ENCODE measurements around the gene CREB5. TPM values are rescaled to one million over a fixed set of nuclear protein-coding genes. Genes with fewer than 3 reads are reported as not detected.

CREB5 gene
- total RNA-seq, 1 experiment from 2014 or later = 0.49 TPM

GRCh38 chr7:28376634-28377033 is 35.7 kb upstream of the CREB5 start:
- Histone ChIP-seq H3K4me3 (replicated peaks in 1 of 2; ENCODE audit: low read depth in 1 of 2, low read length in 2 of 2) (no peak overlapping the region), H3K36me3 (ENCODE audit: control insufficient read depth in 1 of 2, insufficient read depth in 2 of 2, low read length in 2 of 2) (no peaks in the 10 kb centered on the region), H3K4me2 (ENCODE audit: low read length) (no peak overlapping the region), H3K79me2 (ENCODE audit: insufficient read depth, low read length) (no peaks in the 10 kb centered on the region), H3K27ac (ENCODE audit: low read depth, low read length) (no peak overlapping the region), H4K20me1 (ENCODE audit: insufficient read depth) (no peaks in the 10 kb centered on the region), H3K9me2 (ENCODE audit: insufficient read depth) (no peaks in the 10 kb centered on the region), H3K27me3 (ENCODE audit: insufficient read depth, low read length) (no peaks in the 10 kb centered on the region), H3K9me3 (ENCODE audit: control insufficient read depth in 1 of 2, insufficient read depth in 1 of 2, low read depth in 1 of 2, low read length in 2 of 2) (no peaks in the 10 kb centered on the region), H2AFZ (ENCODE audit: low read depth, low read length, poor library complexity, severe bottlenecking) (no peak overlapping the region), H3K9ac (ENCODE audit: low read length) (no peak overlapping the region), H3K4me1 (ENCODE audit: control insufficient read depth in 1 of 2, insufficient read depth in 2 of 2, low read length in 2 of 2) (peaks cover 0 to 6% of the 10 kb centered on the region in 2 experiments; a peak in 1 of 4 replicates)
- ChIA-PET POLR2A (no interaction called here), RAD21 (ENCODE audit: low non-redundant PET in 1 of 2, low total read pairs in 2 of 2, uncharacterized antibody in 2 of 2, unreplicated experiment in 2 of 2) (no interaction called here), CTCF (interaction anchor here (1.4 kb wide), 1 partner anchor 14 kb away, joined by 3 read pairs; no protein-coding TSS in a partner anchor)
- TF ChIP-seq SP1 (IDR thresholded peaks at IDR 0.05; ENCODE audit: low read depth) (no peak), TCF7L2 (IDR thresholded peaks at IDR 0.05; ENCODE audit: borderline replicate concordance, extremely low read depth, insufficient read depth, insufficient read length) (no peak), REST (IDR thresholded peaks at IDR 0.05; ENCODE audit: low read depth) (no peak), JUND (IDR thresholded peaks at IDR 0.05) (no peak), RAD21 (IDR thresholded peaks at IDR 0.05; ENCODE audit: low read depth) (no peak), ZBTB33 (IDR thresholded peaks at IDR 0.05; ENCODE audit: extremely low read depth, insufficient replicate concordance, low read length) (no peak), MAX (IDR thresholded peaks at IDR 0.05) (no peak), EZH2phosphoT487 (IDR thresholded peaks at IDR 0.05; ENCODE audit: borderline replicate concordance) (no peak), FOSL1 (IDR thresholded peaks at IDR 0.05; ENCODE audit: low read depth) (no peak), POLR2A (IDR thresholded peaks at IDR 0.05; ENCODE audit: borderline replicate concordance, extremely low read depth, insufficient read depth, insufficient read length) (no peak), POLR2AphosphoS5 (IDR thresholded peaks at IDR 0.05; ENCODE audit: low read depth, low read length) (no peak), CEBPB (IDR thresholded peaks at IDR 0.05; ENCODE audit: low read depth) (no peak), ATF3 (IDR thresholded peaks at IDR 0.05) (no peak), CBX3 (IDR thresholded peaks at IDR 0.05; ENCODE audit: low read depth) (no peak), EZH2 (IDR thresholded peaks at IDR 0.05) (no peak), ZNF274 (IDR thresholded peaks at IDR 0.05; ENCODE audit: low read depth, low read length) (no peak)
- no peak for DNase-seq (ENCODE audit: low read depth, low spot score)
- intact Hi-C loops (cut with micrococcal nuclease) = no loop called here
- ATAC-seq = no peak
- no TSS peak for BruUV-seq (replicated peaks)
